ENCODE data around the gene KCND3. TPM values are rescaled to one million over a fixed set of nuclear protein-coding genes. Genes with fewer than 3 reads are reported as not detected.

KCND3 gene
- total and polyA plus RNA-seq, 2 of the 4 experiments (the other 2 are of a cell fraction): under 0.01 to 0.03 TPM

GRCh38 chr1:111976332-111976731 lies 13.1 kb downstream of the KCND3 start:
- no TSS peak for BruUV-seq (replicated peaks)
- no peak overlapping the region for H4K91ac ChIP-seq (ENCODE audit: insufficient read depth, low read depth, low read length)
- H2AK9ac ChIP-seq (replicated peaks; ENCODE audit: low read depth, low read length, poor library complexity): no peak overlapping the region
- peaks cover 2% of the 10 kb centered on the region for H3K27me3 ChIP-seq (ENCODE audit: control insufficient read depth, insufficient read depth, low read length)
- no peaks in the 10 kb centered on the region for H3K36me3 ChIP-seq (ENCODE audit: control insufficient read depth, insufficient read depth, low read length)
- in situ Hi-C loops (cut with MboI; ENCODE audit: low sequenced_read_pairs): no loop called here
- H2AK5ac ChIP-seq (ENCODE audit: low read depth, low read length): no peak overlapping the region
- H3K18ac ChIP-seq (ENCODE audit: low read depth, low read length): no peak overlapping the region
- DNase-seq (no peak), ATAC-seq (ENCODE audit: low read depth) (no peak)
- no peaks in the 10 kb centered on the region for H3K9me3 ChIP-seq (ENCODE audit: control insufficient read depth, insufficient read depth, low read length)
- 0% methylated on average over 1 of the region's 5 CpGs; no CpG with 5 or more reads in 1 of the 2 experiments for WGBS, 2 experiments (ENCODE audit: extremely low coverage in 2 of 2, insufficient read length in 1 of 2)
- no peaks in the 10 kb centered on the region for H3K9me1 ChIP-seq (ENCODE audit: insufficient read depth, low read length)
- H4K8ac ChIP-seq (ENCODE audit: low read depth in 2 of 2, low read length in 2 of 2): no peak overlapping the region
- POLR2A ChIA-PET (ENCODE audit: unreplicated experiment): no interaction called here
- no peak overlapping the region for H3K56ac ChIP-seq (ENCODE audit: extremely low read depth, insufficient read depth, low read length)
- H2BK5ac ChIP-seq (ENCODE audit: low read depth, low read length, poor library complexity, severe bottlenecking): no peak overlapping the region
- H3K27ac ChIP-seq (ENCODE audit: insufficient read depth, low read length): no peak overlapping the region
- no peaks in the 10 kb centered on the region for H3K4me1 ChIP-seq (ENCODE audit: control insufficient read depth, insufficient read depth, low read length)
- H3K79me1 ChIP-seq (ENCODE audit: low read depth in 1 of 2, low read length in 2 of 2): no peaks in the 10 kb centered on the region
- no peak overlapping the region for H2BK20ac ChIP-seq (ENCODE audit: low read depth, low read length)
- H3K4me2 ChIP-seq (ENCODE audit: low read depth, low read length): no peak overlapping the region
- no peak overlapping the region for H4K5ac ChIP-seq (ENCODE audit: low read depth, low read length)
- H2BK120ac ChIP-seq (ENCODE audit: low read depth, low read length): no peak overlapping the region
- no peak overlapping the region for H2AFZ ChIP-seq (replicated peaks; ENCODE audit: low read length, poor library complexity)
- no peak overlapping the region for H3K14ac ChIP-seq (replicated peaks; ENCODE audit: low read depth, low read length)
- H3K9ac ChIP-seq (ENCODE audit: low read depth, low read length): no peak overlapping the region
- CTCF ChIA-PET: no interaction called here
- no peak overlapping the region for H2BK15ac ChIP-seq (ENCODE audit: low read depth, low read length)
- no peaks in the 10 kb centered on the region for H4K20me1 ChIP-seq (ENCODE audit: insufficient read depth, low read length)
- dilution Hi-C loops (cut with HindIII; ENCODE audit: low sequenced_read_pairs, unreplicated experiment): no loop called here
- H3K4ac ChIP-seq (ENCODE audit: low read depth, low read length): no peak overlapping the region
- intact Hi-C loops (cut with micrococcal nuclease): no loop called here
- H3K23ac ChIP-seq (ENCODE audit: low read depth, low read length): no peak overlapping the region
- TF ChIP-seq CTCF (conservative IDR thresholded peaks at IDR 0.05; ENCODE audit: low read depth, low read length) (no peak), RAD21 (IDR thresholded peaks at IDR 0.05; ENCODE audit: low read length) (no peak), RFX5 (IDR thresholded peaks at IDR 0.05; ENCODE audit: low read depth, low read length) (no peak), CHD1 (IDR thresholded peaks at IDR 0.05; ENCODE audit: low read depth, low read length) (no peak), MAZ (IDR thresholded peaks at IDR 0.05; ENCODE audit: borderline replicate concordance, low read depth, low read length) (no peak), FOS (IDR thresholded peaks at IDR 0.05; ENCODE audit: low read depth, low read length) (no peak), NFE2L2 (IDR thresholded peaks at IDR 0.05; ENCODE audit: low read depth, low read length) (no peak), RCOR1 (IDR thresholded peaks at IDR 0.05; ENCODE audit: insufficient replicate concordance, low read length) (no peak), CEBPB (IDR thresholded peaks at IDR 0.05; ENCODE audit: low read depth, low read length) (no peak), BHLHE40 (IDR thresholded peaks at IDR 0.05; ENCODE audit: low read depth, low read length) (no peak), MAFK (IDR thresholded peaks at IDR 0.05; ENCODE audit: low read depth, low read length) (no peak), MXI1 (IDR thresholded peaks at IDR 0.05; ENCODE audit: borderline replicate concordance, low read depth, low read length) (no peak), POLR2A (IDR thresholded peaks at IDR 0.05; ENCODE audit: low read depth, low read length) (no peak), ELK1 (IDR thresholded peaks at IDR 0.05; ENCODE audit: borderline replicate concordance, low read depth, low read length) (no peak), SMC3 (IDR thresholded peaks at IDR 0.05; ENCODE audit: low read depth, low read length) (no peak)
- TF ChIP-seq, protein P1, sequence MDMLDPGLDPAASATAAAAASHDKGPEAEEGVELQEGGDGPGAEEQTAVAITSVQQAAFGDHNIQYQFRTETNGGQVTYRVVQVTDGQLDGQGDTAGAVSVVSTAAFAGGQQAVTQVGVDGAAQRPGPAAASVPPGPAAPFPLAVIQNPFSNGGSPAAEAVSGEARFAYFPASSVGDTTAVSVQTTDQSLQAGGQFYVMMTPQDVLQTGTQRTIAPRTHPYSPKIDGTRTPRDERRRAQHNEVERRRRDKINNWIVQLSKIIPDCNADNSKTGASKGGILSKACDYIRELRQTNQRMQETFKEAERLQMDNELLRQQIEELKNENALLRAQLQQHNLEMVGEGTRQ (IDR thresholded peaks at IDR 0.05; ENCODE audit: low read depth, low read length): no peak
- H3K4me3 ChIP-seq (ENCODE audit: insufficient read depth, low read depth, low read length): no peak overlapping the region

Data from IMR-90 (cell line).